Measurements from ENCODE around the gene GABPB1.

- TF ChIP-seq, protein P1, sequence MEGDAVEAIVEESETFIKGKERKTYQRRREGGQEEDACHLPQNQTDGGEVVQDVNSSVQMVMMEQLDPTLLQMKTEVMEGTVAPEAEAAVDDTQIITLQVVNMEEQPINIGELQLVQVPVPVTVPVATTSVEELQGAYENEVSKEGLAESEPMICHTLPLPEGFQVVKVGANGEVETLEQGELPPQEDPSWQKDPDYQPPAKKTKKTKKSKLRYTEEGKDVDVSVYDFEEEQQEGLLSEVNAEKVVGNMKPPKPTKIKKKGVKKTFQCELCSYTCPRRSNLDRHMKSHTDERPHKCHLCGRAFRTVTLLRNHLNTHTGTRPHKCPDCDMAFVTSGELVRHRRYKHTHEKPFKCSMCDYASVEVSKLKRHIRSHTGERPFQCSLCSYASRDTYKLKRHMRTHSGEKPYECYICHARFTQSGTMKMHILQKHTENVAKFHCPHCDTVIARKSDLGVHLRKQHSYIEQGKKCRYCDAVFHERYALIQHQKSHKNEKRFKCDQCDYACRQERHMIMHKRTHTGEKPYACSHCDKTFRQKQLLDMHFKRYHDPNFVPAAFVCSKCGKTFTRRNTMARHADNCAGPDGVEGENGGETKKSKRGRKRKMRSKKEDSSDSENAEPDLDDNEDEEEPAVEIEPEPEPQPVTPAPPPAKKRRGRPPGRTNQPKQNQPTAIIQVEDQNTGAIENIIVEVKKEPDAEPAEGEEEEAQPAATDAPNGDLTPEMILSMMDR (IDR thresholded peaks at IDR 0.05), result no peak
- TF ChIP-seq EP300 (IDR thresholded peaks at IDR 0.05) (no peak), POLR2A (IDR thresholded peaks at IDR 0.05) (no peak)
Measured at GRCh38 chr15:50241684-50242450, 113.1 kb downstream of the GABPB1 start.

Data from stomach (tissue), 4 donors.